GM15510 (cell line): Measurements from ENCODE around the gene ZSWIM1.

Experiments used
- POLR2A ChIP-seq: IDR thresholded peaks from 3 replicates; pipeline ENCODE4 v1.6.1; 2011; ENCODE audit warnings: borderline replicate concordance; ENCODE audit not compliant: insufficient read length; ENCODE audit errors: extremely low read depth

ZSWIM1 gene

DNA sequence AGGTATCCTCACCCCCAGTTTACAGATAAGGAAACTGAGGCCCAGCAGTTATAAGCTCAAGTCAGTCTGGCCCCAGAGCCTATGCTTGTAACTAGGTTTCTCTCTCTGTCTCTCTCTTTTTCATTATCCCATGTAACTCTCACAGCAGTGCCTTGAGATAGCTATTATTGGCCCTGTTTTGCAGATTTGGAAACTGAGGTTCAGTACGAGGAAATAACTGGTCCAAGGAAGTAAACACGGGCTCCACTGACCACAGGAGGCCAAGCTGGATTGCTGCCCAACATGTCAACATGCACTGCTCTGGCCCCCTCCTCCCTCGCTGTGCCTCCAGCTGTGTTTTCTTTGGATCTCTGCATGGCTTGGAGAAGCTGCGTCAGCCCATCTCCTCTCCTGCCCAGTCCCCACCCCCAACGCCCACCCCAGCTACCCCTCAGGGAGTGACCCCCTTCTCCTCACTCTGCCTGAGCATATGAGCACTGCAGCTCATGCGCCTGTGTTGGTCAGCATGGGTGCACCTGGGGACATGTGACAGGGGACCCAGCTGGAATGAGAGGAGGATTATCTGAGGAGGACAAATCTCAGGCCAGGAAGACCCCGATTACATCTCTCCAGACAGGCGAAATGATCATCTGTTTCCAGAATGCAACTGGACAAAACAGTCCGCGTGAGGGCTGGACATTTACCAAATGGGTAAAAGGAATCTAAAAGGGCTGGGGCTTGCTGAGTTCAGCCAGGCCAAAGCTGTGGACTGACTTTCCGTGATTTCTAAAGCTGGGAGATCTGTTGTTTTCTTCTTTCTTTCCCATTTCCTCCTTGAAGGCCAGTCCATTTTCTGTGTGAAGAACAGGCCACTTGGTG, 38.7 kb downstream of the ZSWIM1 start:
- TF ChIP-seq POLR2A, result no peak

DNA sequence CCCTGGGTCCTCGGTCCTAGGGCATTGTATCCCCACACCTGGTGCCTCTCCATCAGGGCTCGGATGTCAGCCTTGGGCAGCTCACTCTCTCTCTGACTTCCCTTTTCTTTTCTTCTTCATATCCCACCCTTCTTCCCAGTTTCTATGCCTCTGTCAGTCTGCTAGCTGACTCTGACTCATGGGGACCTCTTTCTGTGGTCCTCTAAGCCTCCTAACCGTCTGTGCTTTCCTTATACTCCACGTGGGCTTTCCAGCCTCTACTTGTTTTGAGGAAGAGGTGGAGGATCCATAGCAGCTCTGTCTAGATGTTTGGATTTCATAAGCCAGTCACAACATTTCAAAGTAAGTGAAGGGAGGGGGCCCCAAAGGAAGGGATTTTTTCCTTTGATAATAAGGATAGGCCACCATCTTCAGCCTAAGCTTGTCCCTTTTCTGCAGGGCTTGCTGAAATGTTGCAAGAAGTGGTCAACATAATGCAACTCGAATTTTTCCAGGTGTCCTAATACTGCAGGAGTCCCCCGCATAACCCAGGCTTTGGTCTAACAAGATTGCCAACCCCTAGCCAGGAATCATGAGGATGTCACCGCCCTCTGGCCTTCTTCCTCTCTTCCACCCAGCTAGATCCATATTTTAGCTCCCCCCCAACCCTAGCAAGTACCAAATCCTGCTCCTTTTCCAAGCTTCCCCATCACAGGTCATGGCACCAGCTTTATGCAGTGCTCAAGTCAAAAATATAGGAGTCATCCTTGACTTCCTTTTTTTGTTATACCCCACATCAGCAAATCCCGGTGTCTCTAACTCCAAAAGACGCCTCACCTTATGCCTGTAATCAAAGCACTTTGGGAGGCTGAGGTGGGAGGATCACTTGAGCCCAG, 39.7 kb downstream of the ZSWIM1 start:
- TF ChIP-seq POLR2A, result no peak

- no peak for TF ChIP-seq POLR2A
These were observed 40.5 kb downstream of the ZSWIM1 start for GRCh38 chr20:45921337-45922189.

DNA sequence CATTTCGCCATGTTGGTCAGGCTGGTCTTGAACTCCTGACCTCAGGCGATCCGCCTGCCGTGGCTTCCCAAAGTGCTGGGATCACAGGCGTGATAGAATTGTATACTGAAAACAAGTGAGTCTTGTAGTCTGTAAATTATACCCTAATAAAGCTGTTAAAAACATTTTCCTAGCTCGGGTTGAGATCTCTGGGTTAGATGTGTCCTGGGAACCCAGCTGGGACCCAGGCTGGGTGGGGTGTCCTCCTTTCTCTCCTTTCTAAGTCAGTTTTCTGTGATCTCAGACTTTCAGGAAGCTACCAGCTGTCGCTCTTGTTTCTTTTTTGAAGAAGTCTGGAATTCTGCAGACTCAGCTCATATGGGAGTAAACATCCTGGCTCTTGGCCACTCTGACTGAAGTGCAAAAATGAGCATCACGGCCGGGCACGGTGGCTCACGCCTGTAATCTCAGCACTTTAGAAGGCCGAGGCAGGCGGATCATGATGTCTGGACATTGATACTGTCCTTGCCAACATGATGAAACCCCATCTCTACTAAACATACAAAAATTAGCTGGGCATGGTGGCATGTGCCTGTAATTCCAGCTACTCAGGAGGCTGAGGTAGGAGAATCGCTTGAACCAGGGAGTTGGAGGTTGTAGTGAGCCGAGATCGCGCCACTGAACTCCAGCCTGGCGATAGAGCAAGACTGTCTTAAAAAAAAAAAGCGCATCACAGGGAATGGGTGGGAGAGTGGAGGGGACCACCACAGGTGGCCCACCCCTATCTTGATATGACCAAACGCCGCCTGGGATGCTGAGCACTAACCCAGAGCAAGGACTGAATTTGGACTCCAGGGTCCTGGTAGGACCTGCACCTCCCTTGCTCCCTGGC, 43.6 kb downstream of the ZSWIM1 start:
- TF ChIP-seq POLR2A, result no peak

DNA sequence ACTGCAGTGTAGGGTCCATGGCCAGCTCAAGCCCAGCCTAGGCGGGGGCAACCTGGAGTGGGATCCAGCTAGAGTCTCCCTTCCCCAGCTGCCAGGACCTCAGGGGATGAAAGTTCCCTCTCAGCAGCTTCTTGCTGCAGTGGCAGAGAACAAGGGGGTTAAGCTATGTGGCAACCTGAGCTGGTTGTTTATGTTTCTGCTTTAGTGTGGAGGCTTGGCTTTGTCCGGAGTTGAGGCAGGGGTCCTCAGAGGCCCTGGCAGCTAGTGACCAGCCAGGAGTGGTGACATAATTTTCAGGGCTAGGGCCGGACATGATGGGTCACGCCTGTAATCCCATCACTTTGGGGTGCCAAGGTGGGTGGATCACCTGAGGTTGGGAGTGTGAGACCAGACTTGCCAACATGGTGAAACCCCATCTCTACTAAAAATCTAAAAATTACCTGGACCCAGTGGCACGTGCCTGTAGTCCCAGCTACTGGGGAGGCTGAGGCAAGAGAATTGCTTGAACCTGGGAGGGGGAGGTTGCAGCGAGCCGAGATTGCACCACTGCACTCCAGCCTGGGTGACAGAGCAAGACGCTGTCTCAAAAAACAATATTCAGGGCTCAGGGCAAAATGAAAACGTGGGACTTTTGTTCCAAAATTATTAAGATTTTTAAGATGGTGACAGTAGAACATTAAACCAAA, 44.9 kb downstream of the ZSWIM1 start:
- no peak for TF ChIP-seq POLR2A

DNA sequence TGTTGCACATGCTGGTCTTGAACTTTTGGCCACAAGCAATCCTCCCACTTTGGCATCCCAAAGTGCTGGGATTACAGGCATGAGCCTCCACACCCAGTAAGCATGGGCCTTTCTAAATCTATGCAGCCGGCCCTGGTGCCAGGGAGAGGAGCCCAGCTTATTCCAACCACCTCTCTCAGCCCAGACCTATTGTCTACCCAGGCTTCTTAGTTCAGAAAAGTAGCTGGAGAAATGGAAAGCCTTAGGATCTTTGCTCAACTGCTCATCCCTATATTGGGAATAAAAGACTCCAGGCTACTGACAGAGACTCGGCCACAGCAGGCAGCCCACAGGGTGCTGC, 45.7 kb downstream of the ZSWIM1 start:
- TF ChIP-seq POLR2A, result no peak

DNA sequence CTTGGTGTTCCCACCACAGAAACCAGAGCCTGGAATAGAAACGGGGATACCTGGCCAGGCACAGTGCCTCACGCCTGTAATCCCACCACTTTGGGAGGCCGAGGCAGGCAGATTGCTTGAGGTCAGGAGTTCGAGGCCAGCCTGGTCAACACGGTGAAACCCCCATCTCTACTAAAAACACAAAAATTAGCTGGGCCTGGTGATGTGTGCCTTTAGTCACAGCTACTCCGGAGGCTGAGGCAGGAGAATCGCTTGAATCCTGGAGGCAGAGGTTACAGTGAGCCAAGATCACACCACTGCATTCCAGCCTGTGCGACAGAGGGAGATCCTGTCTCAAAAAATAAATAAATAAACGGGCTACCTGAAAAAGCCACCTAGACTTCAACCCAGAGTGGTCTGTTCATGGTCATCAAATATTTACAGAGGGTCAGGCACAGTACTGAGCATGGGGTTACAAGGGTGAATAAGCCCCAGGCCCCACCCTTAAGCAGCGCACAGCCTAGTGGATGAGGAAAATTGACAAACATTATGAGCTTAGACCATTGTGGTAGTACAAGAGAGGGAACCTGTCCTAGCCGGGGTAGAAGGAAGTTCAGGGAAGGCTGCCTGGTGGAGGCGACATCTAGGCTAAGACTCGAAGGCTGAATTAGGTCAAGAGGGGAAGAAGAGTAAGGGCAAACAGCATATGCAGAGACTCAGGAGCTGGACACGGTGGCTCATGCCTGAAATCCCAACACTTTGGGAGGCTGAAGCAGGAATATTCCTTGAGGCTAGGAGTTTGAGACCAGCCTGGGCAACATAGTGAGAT, 46.2 kb downstream of the ZSWIM1 start:
- no peak for TF ChIP-seq POLR2A

- peak; percentile 45 for TF ChIP-seq POLR2A
These were observed 52.4 kb downstream of the ZSWIM1 start for GRCh38 chr20:45933266-45934045.

DNA sequence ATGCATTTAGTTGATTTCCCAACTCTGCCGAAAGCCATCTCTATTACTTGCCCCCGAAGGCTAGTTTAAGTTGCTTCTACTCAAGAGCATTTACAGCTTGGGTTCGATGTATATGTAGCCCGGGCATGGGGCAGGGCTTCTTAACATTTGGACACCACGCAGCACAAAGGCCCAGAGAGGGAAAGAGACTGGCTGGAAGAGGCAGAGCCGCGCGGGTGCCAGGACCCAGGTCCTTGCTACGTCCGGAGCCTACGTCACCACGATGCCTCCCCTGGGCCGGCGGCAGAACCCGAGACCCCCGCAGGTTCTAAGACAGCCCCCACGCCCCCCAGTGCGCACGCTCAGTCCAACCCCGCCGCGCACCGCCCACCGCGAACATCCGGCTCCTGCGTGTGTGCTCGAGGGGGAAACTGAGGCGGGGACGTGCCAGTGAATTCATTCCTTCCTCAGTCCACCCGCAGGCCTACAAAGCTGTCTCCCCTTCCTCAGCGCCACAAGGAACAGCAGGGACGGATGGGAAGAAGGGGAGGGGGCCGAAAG, 53.1 kb downstream of the ZSWIM1 start:
- no peak for TF ChIP-seq POLR2A
